HG02981 (cell line): ENCODE data around the gene ARHGAP10.

ENCODE experiments used
- ATAC-seq: cut with Tn5 transposase; IDR thresholded peaks from one replicate; pipeline ENCODE4 v1.9.1; 2021; ENCODE audit warnings: mild to moderate bottlenecking, moderate library complexity; ENCODE audit not compliant: unreplicated experiment

The ARHGAP10 gene

DNA sequence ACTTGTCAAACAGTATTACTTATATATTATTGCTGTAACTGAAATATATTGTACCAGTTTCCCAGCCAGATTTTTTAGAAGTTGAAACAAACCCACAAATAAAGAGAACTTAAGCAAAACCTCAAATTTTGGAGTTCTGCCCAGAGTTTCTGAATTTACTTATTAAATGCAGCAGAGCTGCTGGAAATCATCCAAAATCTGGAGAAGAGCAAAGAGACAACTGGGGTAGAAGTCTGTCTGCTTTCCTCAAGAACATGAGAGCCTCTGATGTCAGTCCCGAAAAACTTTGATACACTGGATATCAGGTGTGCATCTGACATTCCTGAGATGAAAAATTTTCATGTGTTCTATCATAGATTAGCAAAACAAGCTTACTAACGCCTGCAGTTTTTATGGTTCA, 384.4 kb downstream of the ARHGAP10 start:
- no peak for ATAC-seq

DNA sequence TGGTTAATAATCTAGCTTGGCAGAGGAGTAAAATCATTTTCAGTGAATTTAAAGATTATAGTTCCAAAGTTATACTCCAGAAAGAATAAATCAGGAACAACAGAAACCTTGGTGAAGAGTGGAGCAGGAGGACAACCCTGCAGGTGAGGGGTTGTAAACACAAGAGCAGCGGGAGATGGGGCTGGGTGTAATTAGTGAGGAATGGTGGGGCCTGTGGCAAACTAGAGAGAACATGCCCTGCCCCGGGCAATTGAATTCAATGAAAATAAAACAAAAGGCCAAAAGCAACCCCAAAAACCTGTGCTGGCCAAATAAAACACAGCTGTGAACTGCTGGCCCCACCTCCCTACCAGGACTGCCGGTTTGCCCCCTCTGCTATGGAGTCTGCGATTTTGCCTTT, 385.1 kb downstream of the ARHGAP10 start:
- ATAC-seq, result no peak

DNA sequence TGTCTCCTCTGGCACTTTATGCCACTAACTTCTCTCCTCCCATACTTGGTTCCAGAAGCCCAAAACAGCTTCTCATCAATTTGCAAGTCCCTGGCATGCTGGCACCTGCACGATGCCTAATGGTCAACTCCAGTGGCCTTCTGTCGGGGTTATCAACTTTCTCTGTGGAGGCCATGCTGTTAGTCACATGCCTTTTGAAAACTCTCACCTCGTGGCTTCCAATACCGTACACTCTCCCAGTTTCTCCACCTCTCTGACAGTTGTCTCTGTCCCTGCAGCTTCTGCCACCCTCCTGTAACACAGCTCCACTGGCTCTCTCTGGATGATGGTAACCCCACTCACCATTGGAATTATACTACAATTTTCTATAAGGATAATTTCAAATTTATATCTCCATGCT, 386.3 kb downstream of the ARHGAP10 start:
- ATAC-seq, result no peak

- ATAC-seq, result no peak
Measured at GRCh38 chr4:148118633-148119032, 386.7 kb downstream of the ARHGAP10 start.

GRCh38 chr4:148120216-148120615, 388.3 kb downstream of the ARHGAP10 start:
- no peak for ATAC-seq
